Activated CD8-positive, alpha-beta memory T cell treated with anti-CD3 and anti-CD28 coated beads for 1 hour (primary cell): Measurements from ENCODE around the gene ASB13.

Experiments
- DNase-seq, 2 donors: peaks; one replicate each; pipeline ENCODE4 v3.0.0-alpha.2; 2020; ENCODE audit warnings: low read depth in 1 of 2; ENCODE audit errors: extremely low read depth in 1 of 2

The ASB13 gene

GRCh38 chr10:5666008-5666840 lies at the start of gene ASB13:
TSS of gene ASB13 (minus strand) at chr10:5666595. CDS start at chr10:5666551, 44 bp downstream.
- DNase-seq, result no peak

- no peak for DNase-seq
Observed at GRCh38 chr10:5711642-5712041, 45.2 kb upstream of the ASB13 start.

DNA sequence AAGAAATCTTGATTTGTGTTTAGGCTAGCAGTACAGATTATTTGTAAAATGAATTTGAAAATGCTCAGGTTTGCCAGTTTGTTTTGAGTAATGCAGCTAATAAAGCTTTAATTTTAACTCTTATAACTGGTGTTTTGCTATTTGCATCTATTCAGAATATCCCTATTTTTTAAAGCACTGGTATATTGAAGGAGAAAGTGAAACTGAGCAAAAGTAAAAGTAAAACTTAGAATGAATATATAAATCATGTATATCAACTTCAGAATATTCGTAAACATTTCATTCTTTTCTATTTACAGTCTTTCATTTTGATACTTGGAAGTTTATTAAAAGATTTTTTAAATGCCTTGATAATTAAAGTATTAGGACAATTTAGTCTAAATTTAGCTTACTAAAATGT lies 44.5 kb upstream of the ASB13 start:
- no peak for DNase-seq

GRCh38 chr10:5709865-5710264 lies 43.5 kb upstream of the ASB13 start:
- no peak for DNase-seq

DNA sequence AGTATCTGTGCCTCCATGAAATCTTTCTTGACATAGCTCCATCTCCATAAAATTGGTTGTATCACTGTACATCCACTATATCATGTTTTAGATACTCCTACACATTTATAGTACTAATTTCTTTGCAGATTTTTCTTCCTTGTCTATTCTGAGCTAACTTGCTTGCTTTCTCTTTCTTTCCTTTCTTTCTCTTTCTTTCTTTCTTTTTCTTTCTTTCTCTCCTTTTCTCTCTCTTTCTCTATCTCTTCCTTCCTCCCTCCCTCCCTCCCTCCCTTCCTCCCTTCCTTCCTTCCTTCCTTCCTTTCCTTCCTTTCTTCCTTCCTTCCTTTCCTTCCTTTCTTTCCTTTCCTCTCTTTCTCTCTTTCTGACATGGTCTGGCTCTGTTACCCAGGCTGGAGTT lies 42.0 kb upstream of the ASB13 start:
- DNase-seq, result no peak

DNA sequence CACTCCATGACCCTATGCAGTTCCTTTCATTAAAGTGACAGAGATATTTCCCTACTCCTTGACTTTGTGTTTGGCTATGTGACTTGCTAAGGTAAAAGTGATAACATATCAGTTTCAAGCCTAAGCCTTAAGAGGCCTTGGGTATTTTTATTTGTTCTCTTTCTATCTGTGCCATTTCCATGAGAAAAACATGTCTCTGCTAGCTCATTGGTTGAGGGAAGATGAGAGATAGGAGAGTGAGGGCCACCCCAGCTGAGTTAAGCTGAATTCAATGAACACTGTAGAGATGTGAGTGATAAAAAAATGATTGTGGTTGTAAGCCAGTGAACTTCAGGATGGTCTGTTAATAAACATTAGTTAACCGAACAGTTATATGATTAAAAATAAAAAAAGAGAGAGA lies 31.7 kb upstream of the ASB13 start:
- no peak for DNase-seq

DNA sequence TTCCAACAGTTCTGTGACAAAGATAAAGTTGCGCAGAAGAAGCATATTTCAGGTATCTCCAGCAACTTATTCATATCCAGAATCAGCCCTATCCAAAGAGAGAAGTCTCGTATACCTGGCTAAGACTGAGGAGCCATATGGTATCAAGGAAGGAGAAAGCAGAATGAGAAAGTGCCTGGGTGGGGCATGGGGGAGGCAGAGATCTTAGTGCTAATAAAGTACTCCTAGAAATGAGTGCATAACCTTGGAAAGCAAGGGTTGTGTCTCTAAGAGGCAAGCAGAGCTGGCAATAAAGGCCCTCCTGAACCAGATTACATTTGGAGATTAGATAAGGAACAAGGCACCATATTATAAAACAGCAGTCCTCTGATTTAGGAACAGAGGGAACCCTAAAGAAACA lies 30.9 kb upstream of the ASB13 start:
- no peak for DNase-seq

DNA sequence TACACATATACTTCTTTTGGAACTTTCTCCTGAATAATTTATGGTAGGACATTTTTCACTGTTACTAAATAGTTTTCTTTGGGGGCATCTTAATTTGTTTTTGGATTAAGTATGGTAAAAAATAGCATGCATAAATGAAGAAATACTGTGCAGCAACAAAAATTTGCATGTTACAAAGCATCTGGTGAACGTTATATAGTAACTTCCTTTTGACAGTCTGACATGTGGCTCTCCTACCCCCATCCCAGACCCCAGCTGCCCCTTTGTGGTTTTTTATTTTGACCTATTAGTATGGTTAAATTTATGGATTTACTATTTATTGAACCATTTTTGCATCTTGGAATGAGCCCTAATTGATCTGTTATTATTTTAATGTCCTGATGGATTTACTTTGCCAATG lies 28.2 kb upstream of the ASB13 start:
- DNase-seq, result no peak

DNA sequence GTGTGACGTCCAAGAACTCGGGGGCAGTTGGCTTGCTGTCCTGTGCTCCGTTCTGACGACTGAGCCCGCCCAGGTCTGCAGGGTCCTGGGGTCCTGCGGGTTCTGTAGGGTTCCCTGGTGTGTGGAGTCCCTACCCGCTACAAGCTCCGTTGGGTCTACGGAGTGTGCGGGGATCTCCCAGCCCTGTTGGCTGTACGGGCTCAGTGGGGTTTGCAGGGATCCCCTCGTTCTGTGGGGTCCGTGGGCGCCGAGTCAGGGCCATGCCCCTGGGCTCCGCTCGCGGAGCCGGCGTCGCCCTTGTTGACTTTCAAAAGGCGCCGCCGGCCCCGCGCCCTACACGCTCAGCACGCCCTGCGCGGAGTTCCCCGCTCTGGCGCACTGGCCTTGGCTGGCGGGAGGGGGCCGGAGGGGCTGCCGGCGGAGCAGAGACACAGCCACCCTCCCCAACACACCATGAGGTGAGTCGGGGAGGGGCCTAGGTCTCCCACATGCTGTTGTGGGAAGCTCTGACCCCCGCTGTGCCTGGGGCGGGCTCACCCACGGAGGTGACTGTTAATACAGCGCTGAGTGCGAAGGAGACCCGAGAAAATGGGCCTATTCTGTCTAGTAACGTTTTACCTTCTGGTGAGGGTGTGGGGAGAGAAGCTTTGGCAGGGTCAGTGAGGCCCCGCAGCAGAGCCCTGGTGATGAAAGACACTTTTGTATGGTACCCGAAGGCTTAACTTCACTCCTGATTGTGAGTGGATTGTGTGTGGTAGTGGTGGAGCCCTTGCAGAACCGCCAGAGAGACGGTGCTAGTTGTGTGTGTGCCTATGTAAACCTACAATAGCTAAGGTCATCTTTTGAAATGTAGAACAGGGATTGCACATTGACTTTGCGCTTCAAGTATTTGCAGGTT lies 26.3 kb upstream of the ASB13 start:
- DNase-seq, result peak; percentile 21 to 32

DNA sequence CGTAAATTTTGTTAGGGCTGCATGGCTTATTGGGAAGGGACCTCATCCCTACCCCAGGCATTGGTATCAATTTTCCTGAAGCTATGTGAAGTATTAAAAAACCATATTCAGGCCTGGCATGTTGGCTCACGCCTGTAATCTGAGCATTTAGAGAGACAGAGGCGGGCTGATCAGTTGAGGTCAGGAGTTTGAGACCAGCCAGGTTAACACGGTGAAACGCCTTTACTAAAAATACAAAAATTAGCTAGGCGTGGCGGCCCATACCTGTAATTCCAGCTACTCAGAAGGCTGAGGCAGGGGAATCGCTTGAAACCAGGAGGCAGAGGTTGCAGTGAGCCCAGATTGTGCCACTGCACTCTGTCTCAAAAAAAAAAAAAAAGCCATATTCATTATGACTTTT lies 25.4 kb upstream of the ASB13 start:
- no peak for DNase-seq

DNA sequence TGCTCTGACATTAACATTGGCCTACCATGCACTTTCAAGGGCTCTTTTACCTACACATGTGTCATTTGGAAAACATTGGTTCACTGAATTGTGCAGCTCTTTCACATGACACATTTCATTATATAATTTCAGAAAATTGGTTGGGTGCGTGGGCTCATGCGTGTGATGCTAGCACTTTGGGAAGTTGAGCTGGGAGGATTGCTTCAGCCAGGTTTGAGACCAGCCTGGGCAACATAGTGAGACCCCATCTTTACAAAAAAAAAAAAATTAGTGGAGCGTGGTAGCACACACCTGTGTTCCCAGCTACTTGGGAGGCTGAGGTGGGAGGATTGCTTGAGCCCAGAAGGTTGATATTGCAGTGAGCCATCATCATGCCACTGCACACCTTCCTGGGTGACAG lies 22.2 kb upstream of the ASB13 start:
- no peak for DNase-seq

GRCh38 chr10:5685764-5686240 lies 19.4 kb upstream of the ASB13 start:
- DNase-seq, result no peak

DNA sequence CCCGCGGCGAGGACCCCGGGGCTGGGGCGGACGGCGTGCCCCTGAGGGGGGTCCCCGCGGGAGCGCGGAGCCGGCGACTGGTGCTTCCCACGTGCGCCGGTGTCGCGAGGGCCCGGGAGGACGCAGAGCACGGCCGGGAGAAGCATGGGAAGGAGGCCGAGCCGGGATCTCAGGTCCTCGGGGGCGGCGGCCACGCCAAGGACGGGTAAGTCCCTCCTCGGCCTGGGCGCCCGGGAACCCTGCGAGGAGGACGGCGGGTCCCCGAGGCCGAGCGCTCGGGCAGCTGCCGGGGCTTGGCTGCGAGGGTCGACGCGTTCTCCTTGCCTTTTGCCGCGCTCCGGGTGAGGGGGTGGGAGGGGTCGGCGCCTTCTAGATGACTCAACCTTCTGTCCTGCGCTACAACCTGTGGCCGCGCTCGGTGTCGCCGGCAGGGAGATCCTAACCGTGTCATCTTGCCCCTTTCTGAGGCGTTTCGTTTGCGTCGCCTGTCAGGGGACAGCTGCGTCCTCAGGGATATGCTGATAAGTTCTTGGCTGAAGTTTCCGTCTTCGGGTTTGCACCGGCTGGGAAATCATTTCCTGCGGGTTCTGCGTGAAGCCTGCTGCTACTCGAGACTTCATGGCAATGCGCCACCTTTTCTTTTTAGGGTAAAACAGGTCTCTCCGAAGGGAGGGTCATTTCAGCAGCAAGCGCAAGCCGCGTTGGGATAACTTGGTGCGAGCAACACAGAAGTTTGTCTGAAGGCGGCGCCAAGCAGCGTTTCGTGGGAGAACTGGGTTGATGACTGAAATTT lies 18.8 kb upstream of the ASB13 start:
- DNase-seq, result peak; percentile 32 to 42

- DNase-seq, result peak; percentile 92 to 94
Observed at GRCh38 chr10:5684318-5684970, 18.0 kb upstream of the ASB13 start, which contains the start of gene TASOR2. TSS of gene TASOR2 (plus strand) at chr10:5684838. CDS start at chr10:5720643, 35,805 bp downstream.

- DNase-seq, result no peak
Observed at GRCh38 chr10:5683065-5683464, 16.7 kb upstream of the ASB13 start.

GRCh38 chr10:5681930-5682329 lies 15.5 kb upstream of the ASB13 start:
- no peak for DNase-seq

- DNase-seq, result no peak
Observed at GRCh38 chr10:5679606-5680005, 13.2 kb upstream of the ASB13 start.

DNA sequence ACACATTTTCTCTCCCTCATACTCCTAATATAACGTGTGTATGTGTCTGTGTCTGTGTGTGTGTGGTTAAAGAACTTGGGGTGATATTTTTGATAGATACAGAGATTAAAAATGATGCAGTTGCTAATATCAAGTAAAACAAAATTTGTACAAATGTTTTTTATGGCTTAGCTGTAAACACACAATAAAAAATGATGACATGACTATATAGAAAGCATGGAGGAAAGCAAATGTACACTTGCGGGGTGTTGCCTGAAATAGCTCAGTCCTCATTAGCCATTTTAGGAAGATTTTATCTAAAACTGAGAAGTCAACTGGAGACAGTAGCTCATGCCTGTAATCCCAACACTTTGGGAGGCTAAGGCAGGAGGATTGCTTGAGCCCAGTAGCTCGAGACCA lies 12.6 kb upstream of the ASB13 start:
- DNase-seq, result no peak

DNA sequence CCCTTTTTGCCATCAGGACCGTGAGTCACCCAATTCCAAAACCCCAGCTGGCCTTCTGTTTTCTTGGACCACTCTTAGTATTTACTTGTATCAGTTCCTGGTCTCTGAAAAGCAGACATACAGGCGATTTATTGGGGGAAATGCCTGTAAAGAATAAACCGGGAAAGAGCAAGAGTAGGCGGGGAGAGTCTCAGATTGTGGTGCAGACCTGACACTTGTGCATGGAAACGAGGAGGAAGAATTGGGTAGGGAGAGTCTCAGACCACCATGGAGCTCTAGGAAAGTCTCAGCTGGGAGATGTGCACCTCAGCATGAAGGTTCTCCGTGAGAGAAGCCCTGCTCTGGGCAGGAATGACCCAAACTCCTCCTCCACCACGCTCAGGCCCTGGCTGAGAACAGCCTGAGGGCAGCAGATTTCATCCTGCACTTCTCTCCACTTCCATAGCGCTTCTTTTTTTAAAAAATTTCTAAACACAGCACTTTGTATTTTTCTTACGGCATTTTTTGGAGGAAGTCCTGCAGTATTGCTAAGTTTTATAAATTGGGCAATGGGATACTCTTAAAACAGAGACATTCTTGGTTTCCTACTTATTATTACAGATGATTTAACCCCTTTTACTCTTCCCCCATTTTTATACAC lies 12.1 kb upstream of the ASB13 start:
- DNase-seq, result no peak
